ENCODE measurements around the gene H3-3A.

H3-3A gene

GRCh38 chr1:226059709-226060108 lies 2.8 kb upstream of the H3-3A start:
- Histone ChIP-seq H3K36me3 (ENCODE audit: low read depth) (peaks cover 4% of the 10 kb centered on the region), H3K4me1 (ENCODE audit: insufficient read depth, poor library complexity, severe bottlenecking) (no peaks in the 10 kb centered on the region), H3K27ac (ENCODE audit: poor library complexity, severe bottlenecking) (no peak overlapping the region), H3K9me3 (ENCODE audit: severe bottlenecking) (no peaks in the 10 kb centered on the region), H3K27me3 (ENCODE audit: insufficient read depth, poor library complexity, severe bottlenecking) (no peaks in the 10 kb centered on the region), H3K4me3 (ENCODE audit: severe bottlenecking) (no peak overlapping the region)
- DNase-seq (ENCODE audit: low spot score) (no peak), ATAC-seq (ENCODE audit: low read depth) (no peak)
- TF ChIP-seq CTCF (IDR thresholded peaks at IDR 0.05; ENCODE audit: poor library complexity, severe bottlenecking), result no peak

GRCh38 chr1:226060427-226060826 lies 2.1 kb upstream of the H3-3A start:
- no peak overlapping the region for H3K4me3 ChIP-seq (ENCODE audit: severe bottlenecking)
- H3K4me1 ChIP-seq (ENCODE audit: insufficient read depth, poor library complexity, severe bottlenecking), result no peaks in the 10 kb centered on the region
- H3K27ac ChIP-seq (ENCODE audit: poor library complexity, severe bottlenecking), result no peak overlapping the region
- H3K36me3 ChIP-seq (ENCODE audit: low read depth), result peaks cover 11% of the 10 kb centered on the region
- no peaks in the 10 kb centered on the region for H3K27me3 ChIP-seq (ENCODE audit: insufficient read depth, poor library complexity, severe bottlenecking)
- DNase-seq (ENCODE audit: low spot score) (no peak), ATAC-seq (ENCODE audit: low read depth) (no peak)
- no peaks in the 10 kb centered on the region for H3K9me3 ChIP-seq (ENCODE audit: severe bottlenecking)
- TF ChIP-seq CTCF (IDR thresholded peaks at IDR 0.05; ENCODE audit: poor library complexity, severe bottlenecking), result no peak

GRCh38 chr1:226061068-226061840 lies 1.3 kb upstream of the H3-3A start:
- Histone ChIP-seq H3K9me3 (ENCODE audit: severe bottlenecking) (no peaks in the 10 kb centered on the region), H3K36me3 (ENCODE audit: low read depth) (peaks cover 19% of the 10 kb centered on the region), H3K27me3 (ENCODE audit: insufficient read depth, poor library complexity, severe bottlenecking) (no peaks in the 10 kb centered on the region), H3K4me1 (ENCODE audit: insufficient read depth, poor library complexity, severe bottlenecking) (no peaks in the 10 kb centered on the region), H3K27ac (ENCODE audit: poor library complexity, severe bottlenecking) (peak overlapping the region; percentile 88), H3K4me3 (ENCODE audit: severe bottlenecking) (peak overlapping the region; percentile 88)
- DNase-seq (ENCODE audit: low spot score) (no peak), ATAC-seq (ENCODE audit: low read depth) (no peak)
- TF ChIP-seq CTCF (IDR thresholded peaks at IDR 0.05; ENCODE audit: poor library complexity, severe bottlenecking), result no peak

- Histone ChIP-seq H3K27ac (ENCODE audit: poor library complexity, severe bottlenecking) (peak overlapping the region; percentile 88), H3K4me3 (ENCODE audit: severe bottlenecking) (peak overlapping the region; percentile 88), H3K9me3 (ENCODE audit: severe bottlenecking) (no peaks in the 10 kb centered on the region), H3K36me3 (ENCODE audit: low read depth) (peaks cover 27% of the 10 kb centered on the region), H3K4me1 (ENCODE audit: insufficient read depth, poor library complexity, severe bottlenecking) (no peaks in the 10 kb centered on the region), H3K27me3 (ENCODE audit: insufficient read depth, poor library complexity, severe bottlenecking) (no peaks in the 10 kb centered on the region)
- TF ChIP-seq CTCF (IDR thresholded peaks at IDR 0.05; ENCODE audit: poor library complexity, severe bottlenecking), result no peak
- ATAC-seq (ENCODE audit: low read depth) (peak; percentile 65), DNase-seq (ENCODE audit: low spot score) (peak; percentile 39)
Measured at GRCh38 chr1:226061841-226062557, 517 bp upstream of the H3-3A start.

Measured in RWPE2 (cell line).